SK-N-DZ (cell line): ENCODE data around the gene BUB1B. TPM values are rescaled to one million over a fixed set of nuclear protein-coding genes. Genes with fewer than 3 reads are reported as not detected.
"Not testable (repeated sequence)": the region's sequence is repeated elsewhere in the genome, so short reads cannot be mapped to it uniquely, and the experiment has no call there.

Source experiments
- DNase-seq: peaks from one replicate; pipeline ENCODE4 v3.0.0-alpha.2; 2015; ENCODE audit warnings: low spot score
- polyA plus RNA-seq, 2 experiments: library from polyadenylated mRNA; depleted of rRNA; stranded (reverse); fragments of >200 nt; gene quantifications; 2 replicates each; pipeline ENCODE4 v1.2.3, GENCODE V29; 2014

Gene BUB1B
- 89.7 and 93.3 TPM in 2 replicates for polyA plus RNA-seq (2014; cell fraction: cytosol; rRNA removed)
- 216 and 329 TPM in 2 replicates for polyA plus RNA-seq (2014; cell fraction: nucleus; rRNA removed)

GRCh38 chr15:40160689-40161688 lies at the start of gene BUB1B:
Gene BUB1B (plus strand): TSS chr15:40161069. CDS start chr15:40161221, 152 bp downstream.
- DNase-seq: peak; percentile 94

- DNase-seq: no peak
These were observed 49.0 kb upstream of the BUB1B start for GRCh38 chr15:40111888-40112287.

- DNase-seq: no peak
These were observed 48.1 kb upstream of the BUB1B start for GRCh38 chr15:40112789-40113188.

GRCh38 chr15:40114218-40114617 lies 46.7 kb upstream of the BUB1B start:
- no peak for DNase-seq

GRCh38 chr15:40115106-40115505 lies 45.8 kb upstream of the BUB1B start:
- not testable (repeated sequence) for DNase-seq

- DNase-seq: no peak
These were observed 45.2 kb upstream of the BUB1B start for GRCh38 chr15:40115670-40116093.

GRCh38 chr15:40118473-40118872 lies 42.4 kb upstream of the BUB1B start:
- no peak for DNase-seq

- DNase-seq: no peak
These were observed 38.8 kb upstream of the BUB1B start for GRCh38 chr15:40121911-40122638.

- DNase-seq: not testable (repeated sequence)
These were observed 37.9 kb upstream of the BUB1B start for GRCh38 chr15:40122989-40123388.

- DNase-seq: not testable (repeated sequence)
These were observed 37.0 kb upstream of the BUB1B start for GRCh38 chr15:40123863-40124262.

GRCh38 chr15:40124333-40124732 lies 36.5 kb upstream of the BUB1B start:
- DNase-seq: not testable (repeated sequence)

GRCh38 chr15:40124807-40125285 lies 36.0 kb upstream of the BUB1B start:
- DNase-seq: not testable (repeated sequence)

GRCh38 chr15:40125950-40126349 lies 34.9 kb upstream of the BUB1B start:
- DNase-seq: no peak

GRCh38 chr15:40128766-40129660 lies 31.9 kb upstream of the BUB1B start:
- DNase-seq: no peak

GRCh38 chr15:40130118-40130517 lies 30.8 kb upstream of the BUB1B start:
- no peak for DNase-seq

GRCh38 chr15:40130799-40131502 lies 29.9 kb upstream of the BUB1B start:
- DNase-seq: no peak

GRCh38 chr15:40133544-40133943 lies 27.3 kb upstream of the BUB1B start:
- no peak for DNase-seq

GRCh38 chr15:40134885-40135284 lies 26.0 kb upstream of the BUB1B start:
- no peak for DNase-seq

- not testable (repeated sequence) for DNase-seq
These were observed 24.9 kb upstream of the BUB1B start for GRCh38 chr15:40135846-40136450.
